Measurements from ENCODE around the gene ARPC1B. TPM values are rescaled to one million over a fixed set of nuclear protein-coding genes. Genes with fewer than 3 reads are reported as not detected.

ARPC1B gene
- total and polyA plus RNA-seq, 2 of the 8 experiments (the other 6 are each of a cell fraction or from before 2014, with no cell fraction given): 64.5 to 115 TPM

DNA sequence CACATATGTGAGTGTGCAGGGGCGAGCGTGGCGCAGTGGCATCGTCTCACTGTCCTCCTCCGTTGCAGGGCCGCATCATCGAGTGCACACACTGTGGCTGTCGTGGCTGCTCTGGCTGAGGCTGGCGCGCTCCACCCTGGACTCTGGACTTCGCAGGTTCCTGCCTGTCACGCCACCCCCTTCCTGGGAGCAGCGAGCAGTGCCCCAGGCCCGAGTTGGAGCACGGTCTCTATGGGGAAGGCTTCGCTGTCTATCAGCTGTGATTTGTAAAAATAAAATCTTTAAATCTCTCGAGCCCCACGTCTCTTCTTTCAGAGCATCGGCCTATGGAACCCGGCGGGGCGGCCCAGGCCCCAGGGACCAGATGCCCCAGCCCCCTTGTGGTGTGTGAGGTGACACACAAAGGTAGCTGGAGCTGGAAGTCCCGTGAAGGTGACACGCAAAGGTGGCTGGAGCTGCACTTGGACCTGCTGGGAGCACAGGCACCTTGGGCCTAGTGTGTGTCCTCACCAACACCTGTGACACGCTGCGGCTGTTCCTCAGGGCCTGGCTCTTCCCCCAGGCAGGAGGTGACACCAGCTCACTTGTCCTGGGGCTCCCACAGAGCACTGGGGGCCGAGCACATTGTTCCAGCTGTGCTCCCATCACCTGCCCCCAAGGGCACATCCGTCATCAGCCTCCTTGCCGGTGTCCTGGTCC is 44.9 kb downstream of the ARPC1B start:
- no peak overlapping the region for H2BK5ac ChIP-seq (ENCODE audit: low read depth, low read length)
- no peak overlapping the region for H3K56ac ChIP-seq (replicated peaks; ENCODE audit: insufficient read length, low read depth, low read length)
- H3K27ac ChIP-seq (ENCODE audit: low read depth, low read length): no peak overlapping the region
- H4K91ac ChIP-seq (replicated peaks; ENCODE audit: insufficient read length, low read length): no peak overlapping the region
- no peak overlapping the region for H3K4me2 ChIP-seq (ENCODE audit: insufficient read depth in 1 of 2, low read depth in 2 of 2, low read length in 2 of 2)
- H3K4me1 ChIP-seq (replicated peaks in 1 of 4; ENCODE audit: control insufficient read depth in 3 of 4, insufficient read depth in 4 of 4, low read length in 3 of 4): no peaks in the 10 kb centered on the region; a peak in 1 of 7 replicates
- no peak overlapping the region for H3K23ac ChIP-seq (ENCODE audit: insufficient read length)
- H3K79me1 ChIP-seq (ENCODE audit: low read depth, low read length): no peaks in the 10 kb centered on the region; the same call in none of the 2 replicates
- no peak overlapping the region for H3K18ac ChIP-seq (ENCODE audit: extremely low read depth, low read length)
- 97% methylated on average over 29 of the region's 29 CpGs; no CpG with 5 or more reads in 1 of the 2 experiments for WGBS, 2 experiments (ENCODE audit: extremely low coverage in 1 of 2, insufficient coverage in 1 of 2, insufficient read length in 1 of 2, insufficient replicate concordance in 2 of 2, low coverage in 1 of 2, low lambda C conversion rate in 2 of 2, missing lambda C conversion rate in 1 of 2)
- TF ChIP-seq POLR2AphosphoS5 (IDR thresholded peaks at IDR 0.05; ENCODE audit: low read depth, low read length) (peak; percentile 25), TCF12 (IDR thresholded peaks at IDR 0.05; ENCODE audit: low read depth, low read length) (no peak)
- no peak overlapping the region; the same call in 1 of the 2 replicates for H4K8ac ChIP-seq (ENCODE audit: extremely low read depth, insufficient read depth, low read length)
- FAIRE-seq: no peak
- ChIA-PET CTCF (ENCODE audit: partially characterized antibody) (interaction anchor here (0.7 to 2.3 kb wide), 6 partner anchors 11 to 54 kb away, joined by 3 to 8 read pairs (median 3); partner anchors contain the start of genes BUD31 and PDAP1), POLR2A (ENCODE audit: partially characterized antibody) (interaction anchor here (0.9 to 5.1 kb wide), 9 partner anchors 10 to 67 kb away, joined by 3 to 32 read pairs (median 9); partner anchors contain the start of genes BUD31, CPSF4, PDAP1 and PTCD1)
- H3K9ac ChIP-seq (replicated peaks in 1 of 4; ENCODE audit: extremely low read depth in 1 of 4, low read depth in 3 of 4, low read length in 3 of 4): no peak overlapping the region
- H3K36me3 ChIP-seq (ENCODE audit: control insufficient read depth in 2 of 4, insufficient read depth in 4 of 4, low read length in 3 of 4): peaks cover 23 to 72% (median 52%) of the 10 kb centered on the region in 4 experiments
- H2AK5ac ChIP-seq (ENCODE audit: low read depth, low read length): no peak overlapping the region
- H2BK20ac ChIP-seq (ENCODE audit: low read length): no peak overlapping the region
- no peaks in the 10 kb centered on the region for H3K79me2 ChIP-seq (ENCODE audit: control insufficient read depth in 1 of 2, insufficient read depth in 2 of 2, low read length in 2 of 2)
- DNase-seq (ENCODE audit: low read depth in 1 of 2, low spot score in 2 of 2): no peak
- H3K27me3 ChIP-seq (replicated peaks in 1 of 4; ENCODE audit: control insufficient read depth in 3 of 4, extremely low read depth in 1 of 4, insufficient read depth in 3 of 4, low read length in 3 of 4): no peaks in the 10 kb centered on the region; a peak in 1 of 7 replicates
- H3K14ac ChIP-seq (ENCODE audit: insufficient read length): no peak overlapping the region
- H3K4me3 ChIP-seq (ENCODE audit: extremely low read depth in 1 of 4, insufficient read depth in 2 of 4, low read depth in 3 of 4, low read length in 4 of 4): no peak overlapping the region
- no peaks in the 10 kb centered on the region for H3K23me2 ChIP-seq (ENCODE audit: low read depth, low read length)
- peaks cover 3 to 18% of the 10 kb centered on the region in 2 experiments for H4K20me1 ChIP-seq (replicated peaks in 1 of 2; ENCODE audit: control insufficient read depth in 1 of 2, insufficient read depth in 2 of 2, low read length in 2 of 2)
- H2BK12ac ChIP-seq (ENCODE audit: low read depth, low read length): no peak overlapping the region
- H4K5ac ChIP-seq (ENCODE audit: insufficient read length, low read depth, low read length): no peak overlapping the region
- no peak overlapping the region for H2BK15ac ChIP-seq (ENCODE audit: low read length)
- no peak overlapping the region for H3K4ac ChIP-seq (replicated peaks; ENCODE audit: insufficient read length, low read depth, low read length)
- H3K9me3 ChIP-seq (ENCODE audit: insufficient read depth in 2 of 2, low read depth in 1 of 2, low read length in 1 of 2): no peaks in the 10 kb centered on the region
- H2BK120ac ChIP-seq (replicated peaks; ENCODE audit: low read depth, low read length): no peak overlapping the region
- H2AFZ ChIP-seq (ENCODE audit: low read length): no peak overlapping the region

Data from H1 (cell line).